Stomach (tissue), 9 donors: Measurements from ENCODE around the gene CDH23. TPM values are rescaled to one million over a fixed set of nuclear protein-coding genes. Genes with fewer than 3 reads are reported as not detected.

Experiments used
- DNase-seq, 2 donors: peaks; one replicate each; pipeline versions ENCODE4 v3.0.0 to v3.0.0-alpha.2; 2013 to 2019
- H3K27ac ChIP-seq, 5 donors: fragments of 200-600 bp in 4 of 5; sonication (generic) in 4 of 5; one replicate each; pipeline ENCODE4 v1.5.1; 2013 to 2019; ENCODE audit warnings: mild to moderate bottlenecking in 1 of 5, moderate library complexity in 1 of 5
- H3K27me3 ChIP-seq, 3 donors: fragments of 200-600 bp; sonication (generic); one replicate each; pipeline ENCODE4 v1.5.1; 2017 to 2019; ENCODE audit warnings: mixed run types in 1 of 3
- H3K36me3 ChIP-seq, 4 donors: fragments of 200-600 bp; sonication (generic); 1 replicate in 3 of 4; 2 replicates in 1 of 4; pipeline ENCODE4 v1.5.1; 2016 to 2019
- H3K4me1 ChIP-seq, 4 donors: fragments of 200-600 bp; sonication (generic); one replicate each; pipeline ENCODE4 v1.5.1; 2016 to 2019
- H3K4me3 ChIP-seq, 4 donors: fragments of 200-600 bp; sonication (generic) in 3 of 4; one replicate each; pipeline ENCODE4 v1.5.1; 2016 to 2019; ENCODE audit warnings: mild to moderate bottlenecking in 1 of 4
- H3K9me3 ChIP-seq, 4 donors: fragments of 200-600 bp; sonication (generic); one replicate each; pipeline ENCODE4 v1.5.1; 2016 to 2019
- CTCF ChIP-seq, 7 experiments: fragments of 450-650 bp in 4 of 7; fragments of 200-600 bp in 3 of 7; sonication (generic) in 3 of 7; IDR thresholded peaks; one replicate each; pipeline ENCODE4 v1.5.1; 2016 to 2019; ENCODE audit warnings: antibody characterized with exemption in 7 of 7, control low read depth in 2 of 7, mild to moderate bottlenecking in 1 of 7
- EP300 ChIP-seq: sonication (generic); formaldehyde crosslinking; IDR thresholded peaks from one replicate; pipeline ENCODE4 v1.6.1; 2017; ENCODE audit warnings: antibody characterized with exemption
- POLR2A ChIP-seq, 4 donors: fragments of 450-650 bp; IDR thresholded peaks; one replicate each; pipeline ENCODE4 v1.6.1; 2016; ENCODE audit warnings: antibody characterized with exemption in 4 of 4, control low read depth in 2 of 4, mild to moderate bottlenecking in 1 of 4, moderate library complexity in 1 of 4
- POLR2AphosphoS5 ChIP-seq, 3 donors: sonication (generic); formaldehyde crosslinking; IDR thresholded peaks; one replicate each; pipeline ENCODE4 v1.6.1; 2016; ENCODE audit warnings: antibody characterized with exemption in 3 of 3
- WGBS, 5 donors: extraction: QIAGEN DNeasy Blood & Tissue Kit in 3 of 5; methylation state at CpG; one replicate each; pipeline versions ENCODE4 v1.1.5 to v1.1.7; 2013 to 2018; 5-methylcytosine and 5-hydroxymethylcytosine counted together
- intact Hi-C: fragments of 100-400 bp; cut with DNase I; formaldehyde crosslinking; loops from one replicate; pipeline ENCODE4 v1.15.1; 2023; ENCODE audit warnings: low total_unique reads
- polyA plus RNA-seq, 3 donors: library from polyadenylated mRNA; stranded (reverse); fragments of 200-250 nt; gene quantifications; one replicate each; pipeline ENCODE4 v1.2.3, GENCODE V29; 2013
- total RNA-seq, 5 donors: library from RNA; depleted of rRNA; stranded (reverse); fragments of >200 nt; gene quantifications; one replicate each; pipeline versions ENCODE4 v1.1.0 to v1.2.3, GENCODE V29; 2014 to 2016
- donor health status: healthy with polysubstance abuse.
- donor health status: Bipolar disorder and iron deficiency.
- donor health status: healthy.

CDH23 gene
- total and polyA plus RNA-seq, 8 donors = 0.31 to 8.2 (median 2.2) TPM

GRCh38 chr10:71720288-71720687, 323.6 kb downstream of the CDH23 start:
- H3K4me3 ChIP-seq = no peak overlapping the region
- no peaks in the 10 kb centered on the region for H3K9me3 ChIP-seq
- TF ChIP-seq CTCF (IDR thresholded peaks at IDR 0.05) (no peak), EP300 (no peak), POLR2AphosphoS5 (IDR thresholded peaks at IDR 0.05) (no peak), POLR2A (IDR thresholded peaks at IDR 0.05) (no peak)
- no peaks in the 10 kb centered on the region for H3K27me3 ChIP-seq
- H3K36me3 ChIP-seq = no peaks in the 10 kb centered on the region
- intact Hi-C loops = no loop called here
- H3K4me1 ChIP-seq = peaks cover 10 to 33% (median 20%) of the 10 kb centered on the region in 4 donors
- peak in 1 of 2 donors; percentile 63 for DNase-seq
- no peak overlapping the region for H3K27ac ChIP-seq
- 68 to 80% (median 73%) methylated on average over 4 of the region's 4 CpGs for WGBS, 5 donors

- no peak overlapping the region for H3K4me3 ChIP-seq
- no peak for DNase-seq
- WGBS, 5 donors = 91 to 97% (median 93%) methylated on average over 6 of the region's 6 CpGs
- H3K4me1 ChIP-seq = peaks cover 18 to 33% (median 22%) of the 10 kb centered on the region in 4 donors
- TF ChIP-seq POLR2AphosphoS5 (IDR thresholded peaks at IDR 0.05) = no peak
- TF ChIP-seq POLR2A (IDR thresholded peaks at IDR 0.05) = no peak
- no peaks in the 10 kb centered on the region for H3K27me3 ChIP-seq
- H3K36me3 ChIP-seq = no peaks in the 10 kb centered on the region
- intact Hi-C loops = no loop called here
- no peaks in the 10 kb centered on the region for H3K9me3 ChIP-seq
- H3K27ac ChIP-seq = no peak overlapping the region
Observed at GRCh38 chr10:71721313-71721712, 324.6 kb downstream of the CDH23 start.

- WGBS, 5 donors = 71 to 93% (median 88%) methylated on average over 1 of the region's 1 CpG
- intact Hi-C loops = no loop called here
- DNase-seq = no peak
- peaks cover 25 to 36% (median 30%) of the 10 kb centered on the region in 4 donors for H3K4me1 ChIP-seq
- H3K27me3 ChIP-seq = no peaks in the 10 kb centered on the region
- H3K9me3 ChIP-seq = no peaks in the 10 kb centered on the region
- TF ChIP-seq POLR2A (IDR thresholded peaks at IDR 0.05) = no peak
- no peak for TF ChIP-seq CTCF (IDR thresholded peaks at IDR 0.05)
- no peak for TF ChIP-seq POLR2AphosphoS5 (IDR thresholded peaks at IDR 0.05)
- no peak for TF ChIP-seq EP300
- no peak overlapping the region for H3K4me3 ChIP-seq
- H3K27ac ChIP-seq = no peak overlapping the region
- no peaks in the 10 kb centered on the region for H3K36me3 ChIP-seq
Observed at GRCh38 chr10:71722849-71723248, 326.1 kb downstream of the CDH23 start.

GRCh38 chr10:71723311-71723710, 326.6 kb downstream of the CDH23 start:
- 91 to 95% (median 92%) methylated on average over 11 of the region's 11 CpGs for WGBS, 5 donors
- no peak for TF ChIP-seq EP300
- TF ChIP-seq CTCF (IDR thresholded peaks at IDR 0.05) = no peak
- no peak for TF ChIP-seq POLR2AphosphoS5 (IDR thresholded peaks at IDR 0.05)
- no peak for TF ChIP-seq POLR2A (IDR thresholded peaks at IDR 0.05)
- Histone ChIP-seq H3K4me1 (peaks cover 26 to 36% (median 32%) of the 10 kb centered on the region in 4 donors), H3K9me3 (no peaks in the 10 kb centered on the region), H3K27ac (no peak overlapping the region), H3K4me3 (no peak overlapping the region), H3K36me3 (no peaks in the 10 kb centered on the region), H3K27me3 (no peaks in the 10 kb centered on the region)
- DNase-seq = no peak
- intact Hi-C loops = no loop called here

GRCh38 chr10:71724539-71724938, 327.8 kb downstream of the CDH23 start:
- Histone ChIP-seq H3K27ac (no peak overlapping the region), H3K4me1 (peaks cover 38 to 44% (median 41%) of the 10 kb centered on the region in 4 donors), H3K36me3 (no peaks in the 10 kb centered on the region), H3K27me3 (no peaks in the 10 kb centered on the region), H3K4me3 (no peak overlapping the region), H3K9me3 (no peaks in the 10 kb centered on the region)
- TF ChIP-seq CTCF (IDR thresholded peaks at IDR 0.05) (no peak), POLR2AphosphoS5 (IDR thresholded peaks at IDR 0.05) (no peak), POLR2A (IDR thresholded peaks at IDR 0.05) (no peak), EP300 (no peak)
- WGBS, 5 donors = 90 to 100% (median 95%) methylated on average over 6 of the region's 6 CpGs
- intact Hi-C loops = no loop called here
- no peak for DNase-seq
